Fibroblast of villous mesenchyme (primary cell): ENCODE data around the gene SDC3. TPM values are rescaled to one million over a fixed set of nuclear protein-coding genes. Genes with fewer than 3 reads are reported as not detected.

Experiments
- DNase-seq: peaks from one replicate; pipeline ENCODE4 v3.0.0-alpha.2; 2010; ENCODE audit warnings: low read depth
- H3K4me3 ChIP-seq: 2 replicates; pipeline ENCODE4 v1.5.1; 2011; ENCODE audit warnings: low read depth, mild to moderate bottlenecking, low read length
- small RNA-seq: library from RNA; depleted of rRNA; stranded (forward); fragments of <200 nt; gene quantifications from one replicate; pipeline ENCODE3, GENCODE V24; 2012
- total RNA-seq: library from RNA; depleted of rRNA; stranded (reverse); fragments of >200 nt; gene quantifications from 2 replicates; pipeline ENCODE4 v1.2.3, GENCODE V29; 2012
- TF ChIP-seq, protein P1 (sequence below): IDR thresholded peaks from 2 replicates; pipeline ENCODE4 v1.5.1; 2012; ENCODE audit warnings: low read depth, mild to moderate bottlenecking, low read length; ENCODE audit not compliant: insufficient read depth

The SDC3 gene
- total RNA-seq, 1 donor = 16.8 TPM

- no peak for DNase-seq
- TF ChIP-seq, protein P1, sequence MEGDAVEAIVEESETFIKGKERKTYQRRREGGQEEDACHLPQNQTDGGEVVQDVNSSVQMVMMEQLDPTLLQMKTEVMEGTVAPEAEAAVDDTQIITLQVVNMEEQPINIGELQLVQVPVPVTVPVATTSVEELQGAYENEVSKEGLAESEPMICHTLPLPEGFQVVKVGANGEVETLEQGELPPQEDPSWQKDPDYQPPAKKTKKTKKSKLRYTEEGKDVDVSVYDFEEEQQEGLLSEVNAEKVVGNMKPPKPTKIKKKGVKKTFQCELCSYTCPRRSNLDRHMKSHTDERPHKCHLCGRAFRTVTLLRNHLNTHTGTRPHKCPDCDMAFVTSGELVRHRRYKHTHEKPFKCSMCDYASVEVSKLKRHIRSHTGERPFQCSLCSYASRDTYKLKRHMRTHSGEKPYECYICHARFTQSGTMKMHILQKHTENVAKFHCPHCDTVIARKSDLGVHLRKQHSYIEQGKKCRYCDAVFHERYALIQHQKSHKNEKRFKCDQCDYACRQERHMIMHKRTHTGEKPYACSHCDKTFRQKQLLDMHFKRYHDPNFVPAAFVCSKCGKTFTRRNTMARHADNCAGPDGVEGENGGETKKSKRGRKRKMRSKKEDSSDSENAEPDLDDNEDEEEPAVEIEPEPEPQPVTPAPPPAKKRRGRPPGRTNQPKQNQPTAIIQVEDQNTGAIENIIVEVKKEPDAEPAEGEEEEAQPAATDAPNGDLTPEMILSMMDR = no peak
- H3K4me3 ChIP-seq = peak overlapping the region; percentile 39
Measured at GRCh38 chr1:30824736-30825429, 83.7 kb downstream of the SDC3 start.

DNA sequence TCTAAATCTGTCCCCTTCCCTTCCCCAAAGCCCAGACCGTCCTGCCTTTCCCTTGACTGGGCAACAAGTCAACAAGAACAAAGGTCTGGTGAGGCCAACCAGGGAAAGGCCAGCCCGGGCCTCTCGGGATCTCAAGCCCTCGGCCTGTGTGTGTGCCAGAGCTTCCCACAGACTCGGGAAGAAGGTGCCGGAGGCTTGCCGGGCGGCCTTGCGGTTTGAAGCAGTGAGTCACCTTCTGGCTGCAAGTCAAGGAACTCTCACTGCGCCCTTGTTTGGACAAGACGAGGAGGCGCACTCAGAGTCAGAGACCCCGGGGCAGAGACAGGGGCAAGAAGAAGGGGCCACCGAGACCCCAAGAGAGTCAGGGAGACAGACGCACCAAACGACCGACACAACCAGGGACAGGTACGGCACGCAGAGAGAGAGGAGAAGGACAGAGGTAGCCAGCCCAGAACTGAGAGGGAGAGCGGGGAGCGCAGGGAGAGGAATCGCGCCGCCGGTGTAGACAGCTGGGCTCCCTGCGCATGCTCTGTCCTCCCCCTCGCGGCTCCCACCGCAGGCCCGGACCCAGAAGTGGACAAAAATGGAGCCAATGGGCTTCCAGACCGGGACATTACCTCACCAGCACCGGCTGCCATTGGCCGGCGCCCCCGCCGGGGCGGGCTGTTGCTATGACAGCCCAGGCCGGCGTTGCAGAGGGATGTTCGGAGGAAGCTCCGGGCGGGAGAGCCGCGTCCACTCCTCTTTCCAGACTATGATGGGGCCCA, 84.4 kb downstream of the SDC3 start:
- TF ChIP-seq, protein P1 = no peak
- H3K4me3 ChIP-seq = peak overlapping the region; percentile 68
- peak; percentile 99 for DNase-seq

GRCh38 chr1:30823627-30823968, 85.0 kb downstream of the SDC3 start:
- TF ChIP-seq, protein P1 = no peak
- H3K4me3 ChIP-seq = peak overlapping the region; percentile 26
- no peak for DNase-seq

GRCh38 chr1:30822966-30823581, 85.5 kb downstream of the SDC3 start:
- H3K4me3 ChIP-seq = no peak overlapping the region

GRCh38 chr1:30822006-30822405, 86.6 kb downstream of the SDC3 start:
- no peak overlapping the region for H3K4me3 ChIP-seq
- TF ChIP-seq, protein P1 = no peak

More at GRCh38 chr1:30822966-30823581, 85.5 kb downstream of the SDC3 start:
- no peak for DNase-seq
- TF ChIP-seq, protein P1 = no peak

GRCh38 chr1:30820299-30820698, 88.3 kb downstream of the SDC3 start:
- no peak overlapping the region for H3K4me3 ChIP-seq
- TF ChIP-seq, protein P1 = no peak
- DNase-seq = no peak

More at GRCh38 chr1:30822006-30822405, 86.6 kb downstream of the SDC3 start:
- DNase-seq = no peak

Small RNA genes within 50 kb of the gene (small RNA-seq; reads per million reads assigned to genes)
- gene RN7SKP91 (not detected), gene RN7SL371P (not detected)

Other genes starting within 250 kb of the SDC3 start
- gene MATN1, start 185.2 kb downstream of the SDC3 start, total RNA-seq = not detected in 2 replicates
- not detected in 2 replicates for gene LAPTM5, start 151.0 kb downstream of the SDC3 start, total RNA-seq
- gene PUM1, start 157.0 kb upstream of the SDC3 start, total RNA-seq = 67.6 and 81.6 TPM in 2 replicates